Dedifferentiated amniotic fluid mesenchymal stem cell (primary cell): Measurements from ENCODE around the gene MATN1.

Source experiments
- DNase-seq: peaks from one replicate; pipeline ENCODE4 v3.0.0-alpha.2; 2016; ENCODE audit errors: extremely low spot score

Gene MATN1

GRCh38 chr1:30718091-30718635 is 5.2 kb downstream of the MATN1 start:
- DNase-seq: peak; percentile 98

- DNase-seq: no peak
Measured at GRCh38 chr1:30716646-30717045, 6.7 kb downstream of the MATN1 start.

- no peak for DNase-seq
Measured at GRCh38 chr1:30715886-30716285, 7.5 kb downstream of the MATN1 start.

DNA sequence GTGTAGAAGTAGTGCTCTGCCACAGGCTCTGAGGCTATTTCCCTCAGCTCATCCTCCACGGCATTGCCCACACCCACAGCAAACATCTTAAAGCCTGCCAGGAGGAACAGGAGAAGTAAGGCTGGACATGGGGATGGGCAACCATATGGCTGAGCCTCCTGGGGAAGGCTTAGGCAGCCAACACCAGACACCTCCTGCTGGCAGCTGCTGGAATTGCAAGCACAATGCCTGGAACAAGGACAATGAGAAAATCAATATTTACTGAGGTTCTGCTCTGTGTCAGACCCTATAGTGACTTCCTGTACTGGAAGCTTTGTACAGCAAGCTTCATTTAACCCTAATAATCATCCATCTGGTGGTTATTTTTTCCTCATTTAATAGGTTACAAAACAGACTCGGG is 8.2 kb downstream of the MATN1 start:
- no peak for DNase-seq

GRCh38 chr1:30714536-30715090 is 8.8 kb downstream of the MATN1 start:
- no peak for DNase-seq

GRCh38 chr1:30714025-30714424 is 9.4 kb downstream of the MATN1 start:
- DNase-seq: no peak

DNA sequence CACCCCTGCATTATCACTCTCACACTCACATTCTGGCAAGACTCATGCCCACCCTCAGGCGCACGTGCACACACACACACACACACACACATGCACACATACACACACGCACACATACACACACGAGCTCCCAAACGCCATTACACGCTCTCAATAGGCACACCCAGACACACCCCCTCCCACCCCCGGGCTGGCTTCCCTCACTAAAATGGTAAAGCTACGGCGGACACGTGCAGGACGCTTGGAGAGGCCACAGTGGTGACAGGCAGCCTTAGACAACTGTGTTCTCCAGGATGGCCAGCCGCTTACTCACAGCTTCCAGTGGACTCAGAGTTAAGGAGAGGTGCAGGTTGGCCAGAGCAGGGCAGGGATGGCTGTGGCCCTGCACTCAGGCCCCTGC is 10.1 kb downstream of the MATN1 start:
- DNase-seq: no peak

GRCh38 chr1:30712583-30712982 is 10.8 kb downstream of the MATN1 start:
- no peak for DNase-seq

- no peak for DNase-seq
Measured at GRCh38 chr1:30710407-30710806, 13.0 kb downstream of the MATN1 start.

DNA sequence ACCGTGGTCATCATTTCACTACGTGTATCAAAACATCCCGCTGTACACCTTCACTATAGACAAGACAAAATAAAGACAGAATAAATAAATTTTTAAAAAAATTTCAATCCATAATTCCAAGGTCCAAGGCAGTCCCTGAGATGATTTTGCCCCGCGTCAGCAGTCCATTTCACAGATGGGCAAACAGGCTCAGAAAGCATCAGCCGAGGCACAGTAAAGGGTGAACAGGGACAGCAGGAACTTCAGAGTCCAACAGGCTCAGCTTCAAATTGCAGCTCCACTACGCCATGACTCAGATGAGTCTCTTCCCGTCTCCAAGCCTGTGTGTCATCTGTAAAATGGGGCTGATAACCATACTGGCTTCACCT is 15.0 kb downstream of the MATN1 start:
- no peak for DNase-seq

- DNase-seq: peak; percentile 21
Measured at GRCh38 chr1:30707412-30708360, 15.7 kb downstream of the MATN1 start.

- DNase-seq: no peak
Measured at GRCh38 chr1:30706528-30706927, 16.9 kb downstream of the MATN1 start.

- DNase-seq: no peak
Measured at GRCh38 chr1:30705698-30706097, 17.7 kb downstream of the MATN1 start.

- DNase-seq: no peak
Measured at GRCh38 chr1:30704765-30705509, 18.4 kb downstream of the MATN1 start.

DNA sequence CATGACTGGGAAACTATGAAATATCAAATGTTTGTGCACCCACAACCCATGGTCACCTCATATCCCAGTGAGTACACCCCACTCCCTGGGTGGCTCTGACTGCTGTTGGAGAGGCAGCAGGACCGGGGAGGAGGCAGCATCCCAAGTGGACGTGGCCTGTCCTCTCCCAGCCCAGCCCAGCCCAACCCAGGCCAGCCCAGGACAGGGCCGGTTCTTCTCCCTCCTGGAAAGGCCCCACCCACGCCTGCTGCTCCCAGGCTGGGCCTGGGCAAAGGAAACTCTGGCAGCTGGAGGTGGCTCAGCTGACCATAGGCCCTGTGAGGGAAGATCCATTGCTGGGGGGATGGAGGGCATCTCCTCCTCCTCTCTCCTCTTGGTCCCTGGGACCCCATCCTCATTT is 19.1 kb downstream of the MATN1 start:
- DNase-seq: no peak

DNA sequence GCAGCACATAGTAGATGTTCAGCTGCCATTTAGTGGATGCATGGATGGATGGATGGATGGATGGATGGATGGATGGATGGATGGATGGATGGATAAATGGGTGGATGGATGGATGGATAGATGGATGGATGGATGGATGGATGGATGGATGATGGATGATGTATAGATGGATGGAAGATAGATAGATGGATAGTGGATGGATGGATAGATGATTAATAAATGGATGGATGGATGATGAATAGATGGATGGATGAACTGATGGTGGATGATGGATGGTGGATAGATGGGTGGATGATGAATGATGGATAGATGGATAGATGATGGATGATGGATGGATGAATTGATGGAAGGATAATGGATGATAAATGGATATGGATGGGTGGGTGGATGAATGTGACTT is 20.6 kb downstream of the MATN1 start:
- DNase-seq: no peak

GRCh38 chr1:30701258-30701633 is 22.1 kb downstream of the MATN1 start:
- DNase-seq: no peak

DNA sequence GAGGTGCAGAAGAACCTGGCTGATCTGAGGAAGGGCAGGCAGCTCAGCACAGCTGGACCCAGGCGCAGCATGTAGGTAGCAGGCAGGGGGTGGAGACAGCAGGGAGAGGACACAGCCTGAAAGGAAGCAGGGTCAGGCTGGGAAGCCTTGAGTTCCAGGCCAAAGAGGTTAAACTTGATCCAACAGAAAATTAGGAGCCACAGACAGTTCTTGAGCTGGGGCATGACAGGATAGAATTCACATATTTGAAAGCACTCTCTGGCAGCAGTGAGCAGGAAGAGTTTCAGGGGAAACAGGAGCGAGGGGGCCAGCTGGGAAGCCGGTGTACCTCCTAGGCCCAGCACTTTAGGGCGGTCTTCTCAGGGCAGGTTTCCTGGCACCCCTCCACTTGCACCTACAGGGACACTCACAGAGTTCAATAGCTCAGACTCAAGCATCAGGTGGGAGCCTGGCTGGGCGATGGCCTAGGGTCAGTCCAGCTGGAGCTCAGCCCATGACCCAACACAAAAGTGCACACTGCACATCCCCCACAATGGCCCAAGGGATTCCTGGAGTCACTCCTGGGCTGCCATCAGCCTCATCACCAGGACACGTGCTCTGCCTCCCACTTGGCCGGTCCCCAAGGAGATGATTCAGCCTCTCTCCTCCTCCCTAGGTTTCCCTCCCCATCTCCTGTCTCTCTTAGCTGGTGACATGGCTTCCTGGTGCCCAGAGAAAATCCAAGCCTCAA is 22.7 kb downstream of the MATN1 start:
- no peak for DNase-seq

- no peak for DNase-seq
Measured at GRCh38 chr1:30699762-30700161, 23.6 kb downstream of the MATN1 start.

DNA sequence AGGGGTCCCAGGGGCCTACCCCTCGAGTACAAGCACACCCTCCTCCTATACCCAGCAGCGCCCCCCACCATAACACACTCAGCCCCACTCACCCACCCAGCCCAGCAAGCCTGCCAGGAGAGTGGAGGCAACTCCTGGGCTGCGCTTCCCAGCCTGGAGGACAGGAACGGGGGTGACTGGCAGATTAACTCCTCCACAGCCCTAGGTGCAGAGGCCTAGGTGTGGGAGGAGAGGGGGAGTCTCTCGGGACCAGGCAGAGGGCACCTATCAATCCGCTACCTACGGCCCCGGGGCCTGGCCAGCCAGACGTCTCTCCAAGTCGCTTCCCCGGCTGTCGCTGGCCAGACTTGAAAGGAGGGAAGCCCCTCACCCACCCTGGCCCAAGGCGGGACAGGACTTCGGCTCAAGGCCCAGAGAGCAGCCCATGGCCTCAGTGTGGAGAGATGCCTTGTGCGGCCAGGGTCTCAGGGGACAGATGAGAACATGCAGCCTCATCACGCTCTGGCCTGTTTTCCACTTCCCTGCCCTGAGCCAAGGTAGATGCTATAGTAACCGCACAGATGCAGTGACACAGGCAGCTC is 24.9 kb downstream of the MATN1 start:
- no peak for DNase-seq

GRCh38 chr1:30697571-30698376 is 25.6 kb downstream of the MATN1 start:
- DNase-seq: no peak
